Kasumi-1 (cell line): ENCODE results near the gene ACTR6.
"Not testable (repeated sequence)": the region's sequence is repeated elsewhere in the genome, so short reads cannot be mapped to it uniquely, and the experiment has no call there.

ENCODE experiments used
- DNase-seq, 2 experiments: peaks; one replicate each; lab custom pipeline; 2025; lab: John Stamatoyannopoulos, UW

Gene ACTR6

DNA sequence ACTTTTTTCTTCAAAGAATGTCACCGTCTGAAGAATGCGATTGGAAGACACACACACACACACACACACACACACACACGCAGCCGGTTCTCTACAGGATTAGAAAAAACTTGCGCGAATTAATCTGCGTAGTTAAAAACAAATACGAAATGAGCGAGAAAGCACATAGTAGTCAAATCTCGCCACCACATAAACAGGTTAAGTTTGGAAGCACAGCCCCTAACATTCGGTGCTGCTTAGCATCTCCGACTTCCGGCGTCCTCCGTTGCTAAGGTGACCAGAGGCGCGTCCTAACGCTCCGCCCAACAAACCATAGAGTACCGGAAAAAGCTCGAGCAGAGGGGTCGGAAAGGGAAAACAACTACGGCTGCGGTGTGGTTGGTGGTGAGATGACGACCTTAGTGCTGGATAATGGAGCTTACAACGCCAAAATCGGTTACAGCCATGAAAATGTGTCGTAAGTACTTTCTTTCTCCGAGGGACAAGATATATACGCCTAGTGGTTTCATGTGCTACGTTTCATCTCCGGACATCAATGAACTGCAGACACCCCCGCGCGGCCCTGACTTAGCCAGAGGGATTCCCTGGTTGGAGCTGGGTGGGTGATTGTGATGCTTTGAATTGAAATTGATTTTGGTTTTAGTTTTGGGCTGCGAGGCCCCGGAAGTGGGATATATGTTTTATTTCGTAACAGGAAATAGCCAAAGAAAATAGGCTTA is at the start of gene ACTR6:
Gene ACTR6 (plus strand): TSS at position 353 of the 719 bp plus-strand sequence. CDS start 37 bp downstream, at position 390.
- peak; percentile 96 to 97 for DNase-seq

DNA sequence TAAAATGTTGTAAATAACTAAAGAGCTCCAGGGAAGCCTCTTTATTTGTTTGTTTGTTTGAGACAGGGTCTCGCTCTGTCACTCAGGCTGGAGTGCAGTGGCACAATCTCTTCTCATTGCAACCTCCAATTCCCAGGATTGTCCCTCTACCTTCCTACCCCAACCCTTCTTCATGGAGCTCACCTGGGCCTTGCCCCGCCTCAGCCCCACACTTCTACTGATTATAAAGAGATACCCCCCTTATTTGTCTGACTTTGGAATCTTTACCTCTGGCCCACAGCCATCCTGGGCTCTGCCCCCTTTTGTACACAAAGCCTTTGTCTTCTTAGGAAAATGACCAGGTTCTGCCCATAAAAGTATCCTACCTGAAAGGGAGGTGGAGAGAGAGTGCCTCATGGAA is 48.8 kb upstream of the ACTR6 start:
- no peak for DNase-seq

DNA sequence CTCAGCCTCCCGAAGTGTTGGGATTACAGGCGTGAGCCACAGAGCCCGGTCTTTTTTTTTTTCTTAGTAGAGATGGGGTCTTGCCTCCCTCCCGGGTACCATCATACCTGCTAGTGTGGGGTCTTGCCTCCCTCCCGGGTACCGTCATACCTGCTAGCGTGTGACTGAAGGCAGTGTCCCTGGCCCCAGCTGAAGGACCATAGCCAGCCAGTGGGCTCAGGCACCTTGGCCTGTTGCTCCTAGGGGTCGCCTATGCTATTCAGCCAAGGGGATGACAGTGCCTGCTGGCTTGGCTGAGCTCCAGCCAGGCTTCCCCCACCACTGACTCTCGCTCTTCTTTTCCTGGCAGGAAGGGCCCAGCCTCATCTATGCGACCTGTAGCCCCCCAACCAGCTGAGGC is 47.5 kb upstream of the ACTR6 start:
- DNase-seq: no peak

DNA sequence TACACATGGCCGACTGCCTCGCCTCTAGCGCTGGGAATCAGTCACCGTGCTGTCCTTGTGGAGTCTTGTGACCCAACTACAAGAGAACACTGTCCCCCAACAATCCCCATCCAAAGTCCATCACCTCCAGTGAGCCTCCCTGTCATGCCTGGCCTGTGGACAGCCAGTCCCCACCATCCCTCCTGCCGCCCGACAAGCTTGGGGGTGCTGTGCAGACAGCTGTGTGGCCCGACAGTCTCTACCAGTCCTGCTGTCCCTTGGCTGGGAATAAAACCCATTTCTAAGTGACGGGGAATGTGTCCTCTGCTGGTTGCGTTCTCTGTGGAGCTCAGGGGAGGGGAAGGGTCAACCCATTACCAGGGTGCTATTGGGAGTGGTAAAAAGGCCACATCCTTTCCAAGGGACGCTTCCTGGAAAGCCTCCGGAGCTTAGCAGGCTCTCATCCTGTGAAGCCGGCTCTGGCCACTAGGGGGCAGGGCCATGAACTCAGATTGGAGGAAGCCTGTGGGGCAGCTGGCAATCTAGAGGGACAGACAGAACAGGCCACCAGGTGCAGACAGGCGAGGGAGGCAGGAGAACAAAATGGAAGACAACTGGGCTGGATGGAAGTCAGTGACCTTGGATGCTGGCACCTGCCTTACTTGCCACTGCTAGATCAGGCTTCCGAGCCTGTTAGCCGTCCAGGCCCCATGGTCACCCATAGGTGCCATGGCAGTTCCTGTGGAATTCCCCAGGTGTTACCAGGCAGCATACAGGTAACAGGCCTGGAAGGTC is 46.0 kb upstream of the ACTR6 start:
- peak; percentile 55 to 57 for DNase-seq

GRCh38 chr12:100156731-100157426 is 43.7 kb upstream of the ACTR6 start:
- no peak for DNase-seq

- DNase-seq: no peak
Observed at GRCh38 chr12:100157427-100157821, 43.2 kb upstream of the ACTR6 start.

DNA sequence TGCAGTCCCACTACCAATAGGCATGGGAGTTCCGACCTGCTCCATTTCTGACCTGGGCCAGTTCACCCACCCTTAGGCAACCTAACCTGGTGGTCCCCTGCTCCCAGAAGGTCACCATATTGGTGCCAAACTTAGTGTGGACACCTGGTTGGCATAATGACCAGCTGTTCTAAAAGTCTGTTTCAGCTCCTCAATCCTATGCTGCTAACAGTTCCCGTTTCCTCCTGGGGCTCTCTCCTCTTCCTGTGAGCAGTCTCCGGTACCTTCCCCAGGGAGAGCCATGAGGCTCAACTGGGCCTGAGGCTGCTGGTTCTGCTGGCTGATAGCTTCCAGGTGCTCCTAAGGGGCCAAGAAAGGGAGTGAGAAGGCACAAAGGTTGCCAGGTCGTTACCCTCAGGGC is 42.1 kb upstream of the ACTR6 start:
- DNase-seq: no peak

- no peak for DNase-seq
Observed at GRCh38 chr12:100159391-100160104, 41.1 kb upstream of the ACTR6 start.

GRCh38 chr12:100163416-100164152 is 37.0 kb upstream of the ACTR6 start:
- DNase-seq: peak; percentile 92 to 93

- DNase-seq: no peak
Observed at GRCh38 chr12:100164153-100164704, 36.4 kb upstream of the ACTR6 start.

- no peak for DNase-seq
Observed at GRCh38 chr12:100165356-100165755, 35.3 kb upstream of the ACTR6 start.

- DNase-seq: no peak
Observed at GRCh38 chr12:100166232-100166631, 34.4 kb upstream of the ACTR6 start.

GRCh38 chr12:100168562-100168961 is 32.1 kb upstream of the ACTR6 start:
- DNase-seq: no peak

DNA sequence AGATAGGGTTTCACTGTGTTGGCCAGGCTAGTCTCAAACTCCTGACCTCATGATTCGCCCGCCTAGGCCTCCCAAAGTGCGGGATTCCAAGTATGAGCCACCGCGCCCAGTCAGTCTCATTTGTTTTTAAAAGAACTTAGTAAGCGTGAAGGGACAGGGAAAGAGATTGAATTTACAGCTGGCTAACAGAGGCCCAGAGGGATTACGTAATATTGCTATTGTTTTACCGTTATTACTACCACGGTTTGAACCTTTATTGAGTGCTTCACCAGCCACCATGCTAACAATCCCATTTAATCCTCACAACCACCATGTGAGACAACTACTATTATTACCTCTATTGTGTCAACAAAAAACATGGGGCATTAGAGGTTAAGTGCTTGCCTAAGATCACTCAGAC is 31.3 kb upstream of the ACTR6 start:
- no peak for DNase-seq

DNA sequence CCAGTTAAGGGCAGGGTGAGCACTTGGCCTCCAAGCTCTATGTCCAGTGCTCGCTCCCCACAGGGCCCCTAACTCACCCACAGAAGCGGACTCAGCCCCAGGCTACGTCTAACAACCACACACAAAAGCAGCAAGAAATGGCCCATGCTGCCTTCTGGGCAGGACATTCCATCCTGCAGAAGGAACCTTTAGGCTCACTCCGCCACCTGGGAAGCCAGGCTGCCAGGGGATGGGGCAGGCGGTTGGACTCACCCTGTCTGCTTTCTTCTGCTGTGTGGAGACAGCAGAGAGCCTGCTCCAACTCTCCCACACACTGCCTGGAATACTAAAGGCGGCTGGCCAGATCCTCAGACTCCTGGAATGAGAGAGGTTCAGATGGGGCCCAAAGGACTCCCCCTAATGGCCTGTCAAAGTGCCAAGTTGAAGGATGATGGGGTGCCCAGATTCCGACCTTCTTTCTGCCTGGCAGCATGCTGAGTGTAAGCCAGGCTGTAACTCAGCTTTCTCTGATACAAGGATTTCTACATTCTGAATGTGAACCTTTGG is 30.2 kb upstream of the ACTR6 start:
- DNase-seq: no peak

- no peak for DNase-seq
Observed at GRCh38 chr12:100171248-100171647, 29.4 kb upstream of the ACTR6 start.

DNA sequence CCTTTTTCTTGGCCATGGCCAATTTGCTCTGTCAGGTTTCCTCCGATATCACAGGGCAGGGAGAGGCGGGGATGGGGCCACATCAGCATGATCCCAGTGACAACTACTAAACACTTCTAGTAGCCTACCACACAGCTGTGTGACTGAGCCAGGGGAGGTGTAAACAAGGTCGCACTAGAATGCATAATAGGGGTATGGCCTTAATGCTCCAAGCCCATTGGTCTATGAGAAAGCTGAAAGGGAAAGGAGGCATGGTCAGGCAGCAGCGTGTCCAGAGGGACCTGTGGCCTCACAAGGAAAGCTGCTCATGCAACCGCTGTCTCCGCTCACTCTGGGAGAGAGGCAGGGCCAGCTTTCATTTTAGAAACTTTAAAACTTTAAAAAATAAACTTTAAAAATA is 27.5 kb upstream of the ACTR6 start:
- DNase-seq: no peak

GRCh38 chr12:100174495-100174894 is 26.1 kb upstream of the ACTR6 start:
- DNase-seq: no peak

GRCh38 chr12:100176493-100176892 is 24.1 kb upstream of the ACTR6 start:
- not testable (repeated sequence) for DNase-seq

DNA sequence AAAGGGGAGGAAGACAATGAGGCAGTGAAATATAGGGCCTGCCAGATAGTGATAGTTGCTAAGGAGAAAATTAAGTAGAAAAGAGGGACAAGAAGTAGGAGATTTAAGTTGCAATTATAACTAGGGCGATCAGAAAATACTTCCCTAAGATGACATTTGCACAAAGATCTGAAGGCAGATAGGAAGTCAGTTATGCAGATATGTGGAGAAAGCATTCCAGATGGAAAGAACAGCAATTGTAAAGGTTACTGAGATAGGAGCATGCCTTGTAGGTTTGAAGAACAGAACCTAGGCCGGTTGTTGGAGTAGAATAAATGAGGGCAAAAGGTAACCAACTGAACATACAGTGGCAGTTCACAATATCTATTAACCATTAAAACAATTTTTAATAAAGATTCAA is 21.4 kb upstream of the ACTR6 start:
- DNase-seq: no peak
